ENCODE results near the gene PHAF1.
"Not testable (repeated sequence)": the region's sequence is repeated elsewhere in the genome, so short reads cannot be mapped to it uniquely, and the experiment has no call there.

Gene PHAF1

DNA sequence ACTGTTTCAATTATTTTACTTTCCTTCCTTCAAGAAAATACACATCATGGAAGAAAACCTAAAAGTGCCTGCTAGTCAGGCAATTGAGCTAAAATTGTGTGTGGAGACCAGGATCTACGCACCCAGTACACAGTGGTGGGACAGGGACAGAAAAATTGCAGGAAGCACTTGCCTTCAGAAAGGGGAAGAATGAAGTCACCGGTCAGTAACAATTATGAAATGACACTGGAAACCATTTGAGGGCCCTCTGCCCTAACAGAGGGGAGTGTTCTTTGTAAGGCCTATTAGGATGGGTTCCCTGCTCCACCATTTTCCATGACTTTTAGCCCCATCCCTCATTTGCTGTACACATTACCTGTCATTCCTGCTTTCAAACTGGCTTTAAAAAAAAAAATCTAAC lies 4.5 kb upstream of the PHAF1 start:
- no peak for DNase-seq

DNA sequence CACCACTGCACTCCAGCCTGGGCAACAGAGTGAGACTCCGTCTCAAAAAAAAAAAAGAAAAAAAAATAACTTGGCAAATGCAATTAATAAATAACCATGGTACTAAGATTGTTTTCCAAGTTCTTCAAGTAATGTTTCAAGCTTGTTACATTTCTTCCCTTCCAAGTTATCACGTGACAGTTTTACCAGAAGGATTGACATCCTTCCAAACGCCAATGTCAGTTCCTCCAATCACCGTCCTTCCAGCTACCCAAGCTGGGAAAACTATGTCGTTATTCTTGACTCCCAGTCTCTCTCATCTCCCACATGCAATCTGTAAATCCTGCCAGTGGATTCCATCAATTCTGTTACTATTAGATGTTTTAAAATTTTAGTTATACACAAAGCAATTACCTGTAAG lies 3.9 kb upstream of the PHAF1 start:
- no peak for DNase-seq

DNA sequence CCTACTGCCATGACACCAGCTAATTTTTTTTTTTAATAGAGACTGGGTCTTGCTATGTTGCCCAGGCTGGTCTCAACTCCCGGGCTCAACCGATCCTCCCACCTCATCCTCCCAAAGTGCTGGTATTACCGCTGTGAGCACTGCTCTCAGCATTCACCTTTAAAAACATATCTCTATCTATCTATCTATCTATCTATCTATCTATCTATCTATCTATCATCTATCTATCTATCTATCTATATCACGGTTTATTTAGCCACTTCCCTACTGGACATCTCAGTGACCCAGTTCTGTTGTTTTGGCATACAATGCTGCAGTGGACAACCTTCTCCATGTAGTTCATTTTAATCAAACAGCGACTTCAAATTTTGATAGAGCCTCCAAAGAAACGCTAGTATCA lies 1.3 kb upstream of the PHAF1 start:
- DNase-seq: no peak

DNA sequence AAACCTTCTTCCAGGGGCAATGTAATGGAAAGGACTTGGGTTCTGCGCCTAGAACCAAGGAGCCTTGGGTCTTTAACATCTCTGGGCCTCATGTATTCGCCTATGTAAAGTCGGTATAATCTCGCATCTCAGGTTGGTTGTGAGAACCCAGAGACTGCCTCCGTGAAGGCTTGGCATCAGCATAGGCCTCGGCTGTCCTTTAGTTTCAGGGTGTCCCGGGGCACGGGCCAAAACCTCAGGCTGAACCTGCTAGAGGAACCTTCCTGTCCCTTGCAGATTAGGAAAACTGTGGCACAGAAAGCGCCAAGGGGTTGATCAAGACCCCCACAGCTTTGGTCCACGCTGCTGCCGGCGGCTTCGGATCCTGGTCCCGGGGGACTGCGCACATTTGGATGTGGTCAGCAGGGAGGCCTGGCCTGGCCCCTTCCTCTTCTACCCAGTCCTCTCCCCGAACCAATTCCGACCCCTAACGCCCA lies 772 bp upstream of the PHAF1 start:
- DNase-seq: no peak

DNA sequence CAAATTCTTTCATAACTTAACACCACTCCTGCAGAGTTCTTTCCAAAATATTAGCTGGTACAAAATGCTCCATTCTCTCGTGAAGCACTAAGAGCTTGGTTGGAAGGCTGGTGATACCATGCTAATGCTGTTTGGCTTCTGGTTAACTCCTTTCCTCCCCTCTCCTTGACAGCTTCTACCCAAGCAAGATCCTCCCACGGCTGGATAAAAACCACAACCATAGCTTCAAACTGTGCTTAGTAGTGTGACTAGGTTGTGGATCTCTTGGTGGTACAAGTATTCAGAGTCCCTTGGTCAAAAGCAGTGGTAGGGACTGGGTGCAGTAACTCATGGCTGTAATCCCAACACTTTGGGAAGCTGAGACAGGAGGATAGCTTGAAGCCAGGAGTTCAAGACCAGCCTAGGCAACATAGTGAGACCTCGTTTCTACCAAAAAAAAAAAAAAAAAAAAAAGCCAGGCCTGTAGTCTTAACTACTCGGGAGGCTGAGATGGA lies 2.3 kb downstream of the PHAF1 start:
- no peak for DNase-seq

DNA sequence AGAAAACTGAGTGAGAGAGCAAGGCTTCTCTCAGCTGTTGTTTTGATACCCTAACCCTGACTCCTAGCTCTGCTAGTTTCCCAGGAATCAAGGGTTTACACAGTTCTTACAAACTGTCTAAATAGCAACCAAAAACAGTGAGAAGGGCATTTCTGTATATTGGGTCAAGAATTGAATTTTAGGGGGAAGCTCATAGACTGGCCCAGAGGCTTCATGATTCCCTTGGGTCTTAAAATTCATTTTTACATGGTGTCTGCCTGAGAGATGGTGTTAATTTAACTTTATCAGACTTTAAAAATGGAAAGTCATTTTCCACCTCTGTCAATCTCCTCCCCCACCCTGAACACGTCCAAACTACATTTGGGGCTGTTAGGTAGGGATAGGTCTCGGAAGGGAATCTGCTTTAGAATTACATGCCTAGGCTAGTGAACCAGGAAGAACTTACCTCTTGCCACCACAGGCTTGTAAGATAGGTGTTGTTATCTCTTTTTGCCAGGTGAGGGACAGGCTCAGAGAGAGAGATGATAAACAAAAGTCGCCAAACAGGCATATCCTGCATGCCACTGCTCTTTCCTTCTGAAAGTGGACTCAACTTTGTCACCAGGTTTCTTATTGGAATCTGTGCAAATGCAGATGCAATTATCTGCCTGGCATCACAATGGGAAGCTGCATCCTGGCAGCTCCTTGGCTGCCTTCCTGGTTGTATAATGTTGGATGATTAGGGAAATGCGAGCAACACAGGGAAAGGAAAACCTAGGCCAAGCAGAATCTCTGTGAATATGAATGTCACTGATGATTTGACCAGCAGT lies 3.1 kb downstream of the PHAF1 start:
- DNase-seq: no peak

DNA sequence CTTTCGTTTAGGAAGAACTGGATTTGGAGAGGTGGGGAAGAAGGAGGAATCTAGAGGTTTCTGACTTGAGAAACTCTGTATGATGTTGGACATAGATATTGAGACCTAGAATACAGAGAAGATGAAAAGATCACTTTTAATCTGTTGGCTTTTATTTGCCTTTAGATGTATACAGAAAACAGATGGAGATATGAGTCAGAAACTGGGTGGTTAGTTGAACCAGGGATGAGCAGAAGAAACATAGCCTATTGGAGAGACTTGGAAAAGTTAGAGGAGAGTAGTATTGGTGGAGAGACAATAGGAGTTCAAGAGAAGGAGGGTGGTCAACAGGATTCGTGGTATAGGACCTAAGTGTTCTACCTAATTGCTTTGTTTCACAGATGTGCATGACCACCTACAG lies 5.1 kb downstream of the PHAF1 start:
- DNase-seq: no peak

DNA sequence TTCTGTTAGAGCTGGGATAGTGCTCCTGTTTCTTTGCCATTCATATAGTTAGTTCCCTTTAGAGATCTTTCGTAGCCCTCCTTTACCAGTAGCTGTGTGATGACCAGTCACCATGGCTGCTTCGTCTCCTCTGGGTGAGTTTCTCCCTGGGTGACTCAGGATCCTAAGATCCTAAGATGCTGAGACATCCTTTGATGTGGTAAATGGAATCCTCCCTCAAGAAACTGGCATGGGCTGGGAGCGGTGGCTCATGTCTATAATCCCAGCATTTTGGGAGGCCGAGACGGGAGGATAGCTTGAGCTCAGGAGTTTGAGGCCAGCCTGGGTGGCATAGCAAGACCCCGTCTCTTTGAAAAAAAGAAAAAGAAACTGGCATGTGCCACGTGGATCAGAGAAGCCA lies 5.9 kb downstream of the PHAF1 start:
- DNase-seq: no peak

DNA sequence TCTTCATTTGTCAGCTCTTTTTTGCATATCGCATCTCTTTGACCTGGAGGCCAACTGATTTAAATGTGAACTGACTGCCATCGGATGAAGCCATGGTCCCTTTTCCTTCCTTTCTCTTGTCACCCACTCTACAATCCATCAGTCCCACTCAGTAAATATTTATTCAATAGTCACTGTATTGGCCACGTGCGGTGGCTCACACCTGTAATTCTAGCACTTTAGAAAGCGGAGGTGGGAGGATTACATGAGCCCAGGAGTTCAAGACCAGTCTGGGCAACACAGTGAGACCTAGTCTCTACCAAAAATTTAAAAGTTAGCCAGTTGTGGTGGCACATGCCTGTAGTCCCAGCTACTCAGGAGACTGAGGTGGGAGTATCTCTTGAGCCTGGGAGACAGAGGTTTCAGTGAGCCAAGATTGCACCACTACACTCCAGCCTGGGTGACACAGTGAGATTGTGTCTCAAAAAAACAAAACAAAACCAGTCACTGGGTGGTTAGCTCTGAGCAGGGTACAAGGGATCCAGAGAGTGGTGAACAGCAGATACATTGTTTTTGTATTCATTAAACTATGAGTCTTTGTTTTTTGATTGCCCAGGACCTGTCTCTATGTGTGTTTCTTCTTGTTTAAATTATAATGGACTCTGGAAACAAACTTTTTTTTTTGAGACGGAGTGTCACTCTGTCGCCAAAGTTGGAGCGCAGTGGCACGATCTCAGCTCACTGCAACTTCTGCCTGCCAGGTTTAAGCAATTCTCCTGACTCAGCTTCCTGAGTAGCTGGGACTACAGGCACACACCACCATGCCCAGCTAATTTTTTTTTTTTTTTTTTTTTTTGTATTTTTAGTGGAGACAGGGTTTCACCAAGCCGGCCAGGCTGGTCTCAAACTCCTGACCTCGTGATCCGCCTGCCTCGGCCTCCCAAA lies 6.9 kb downstream of the PHAF1 start:
- no peak for DNase-seq

DNA sequence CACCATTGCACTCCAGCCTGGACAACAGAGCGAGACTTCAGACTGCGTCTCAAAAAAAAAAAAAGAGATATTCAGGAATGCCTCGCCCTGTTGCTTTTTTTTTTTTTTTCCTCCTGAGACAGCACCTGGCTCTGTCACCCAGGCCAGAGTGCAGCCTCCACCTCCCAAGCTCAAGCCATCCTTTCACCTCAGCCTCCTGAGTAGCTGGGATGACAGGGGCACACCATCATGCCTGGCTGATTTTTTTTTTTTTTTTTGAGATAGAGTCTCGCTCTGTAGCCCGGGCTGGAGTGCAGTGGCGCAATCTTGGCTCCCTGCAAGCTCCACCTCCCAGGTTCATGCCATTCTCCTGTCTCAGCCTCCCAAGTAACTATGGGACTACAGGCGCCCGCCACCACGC lies 8.0 kb downstream of the PHAF1 start:
- DNase-seq: no peak

DNA sequence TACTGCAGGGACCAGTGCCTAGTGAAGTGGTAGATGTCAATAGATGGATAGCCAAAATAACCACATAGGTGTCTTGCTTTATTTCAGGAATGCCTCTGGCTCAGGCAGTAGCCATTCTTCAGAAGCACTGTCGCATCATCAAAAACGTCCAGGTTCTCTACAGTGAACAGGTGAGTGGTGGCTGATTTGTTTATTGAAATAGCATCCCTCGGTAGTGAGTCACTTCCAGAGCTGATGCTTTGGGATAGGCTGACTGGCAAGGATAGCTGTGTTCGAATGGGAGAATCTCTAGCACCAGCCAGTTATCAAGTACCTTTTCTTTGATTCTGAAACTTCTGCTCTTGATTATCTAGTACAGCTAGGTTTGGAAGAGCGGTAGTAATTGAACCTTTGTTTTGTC lies 10.3 kb downstream of the PHAF1 start:
- DNase-seq: no peak

DNA sequence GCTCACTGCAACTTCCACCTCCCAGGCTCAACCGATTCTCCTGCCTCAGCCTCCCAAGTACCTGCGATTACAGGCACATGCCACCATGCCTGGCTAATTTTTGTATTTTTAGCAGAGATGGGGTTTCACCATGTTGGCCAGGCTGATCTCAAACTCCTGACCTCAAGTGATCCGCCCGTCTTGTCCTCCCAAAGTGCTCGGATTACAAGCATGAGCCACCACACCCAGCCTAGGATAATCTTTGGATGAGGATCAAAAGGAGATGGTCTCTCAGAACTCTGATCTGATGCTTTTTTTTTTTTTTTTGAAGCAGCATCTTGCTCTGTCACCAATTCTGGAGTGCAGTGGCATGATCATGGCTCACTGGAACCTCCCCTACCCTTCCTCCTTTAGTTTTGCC lies 13.1 kb downstream of the PHAF1 start:
- not testable (repeated sequence) for DNase-seq

DNA sequence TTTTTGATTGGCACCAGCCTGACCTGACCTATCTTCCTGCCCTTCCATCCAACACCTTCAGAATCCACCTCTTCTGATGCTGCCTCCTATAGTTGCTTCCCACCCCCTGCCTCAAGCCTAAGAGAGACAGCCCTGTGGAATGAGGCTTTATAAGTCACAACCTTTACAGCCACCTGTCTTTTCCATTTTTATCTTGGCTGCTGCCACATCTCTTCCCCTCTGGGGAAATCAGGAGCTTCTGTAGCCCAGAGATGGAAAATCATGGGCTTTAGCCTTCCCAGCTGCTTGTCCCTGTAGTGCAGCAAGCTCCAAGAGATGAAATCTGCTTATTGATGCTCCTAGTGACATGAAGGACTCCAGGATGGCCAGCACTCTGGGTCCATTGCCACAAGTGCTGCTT lies 18.7 kb downstream of the PHAF1 start:
- no peak for DNase-seq

DNA sequence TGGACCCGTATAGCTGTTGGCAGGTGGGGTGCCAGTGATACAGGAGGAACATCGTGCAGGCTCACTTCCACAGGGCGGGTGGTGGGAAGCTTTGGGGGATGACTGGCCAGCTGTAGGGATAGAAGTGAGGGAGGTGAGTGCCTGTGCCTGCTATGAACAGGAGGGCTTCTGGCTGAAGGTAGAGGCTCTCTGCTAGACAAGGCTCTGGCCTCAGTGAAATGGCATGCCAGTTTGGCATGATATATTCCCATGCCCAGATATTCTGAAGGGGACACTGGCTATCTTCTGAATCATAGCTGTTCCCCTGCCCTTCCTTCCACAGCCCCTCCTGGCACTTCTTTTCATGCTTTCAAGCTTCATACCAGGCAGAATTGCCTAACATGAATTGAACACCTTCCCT lies 19.1 kb downstream of the PHAF1 start:
- DNase-seq: no peak

DNA sequence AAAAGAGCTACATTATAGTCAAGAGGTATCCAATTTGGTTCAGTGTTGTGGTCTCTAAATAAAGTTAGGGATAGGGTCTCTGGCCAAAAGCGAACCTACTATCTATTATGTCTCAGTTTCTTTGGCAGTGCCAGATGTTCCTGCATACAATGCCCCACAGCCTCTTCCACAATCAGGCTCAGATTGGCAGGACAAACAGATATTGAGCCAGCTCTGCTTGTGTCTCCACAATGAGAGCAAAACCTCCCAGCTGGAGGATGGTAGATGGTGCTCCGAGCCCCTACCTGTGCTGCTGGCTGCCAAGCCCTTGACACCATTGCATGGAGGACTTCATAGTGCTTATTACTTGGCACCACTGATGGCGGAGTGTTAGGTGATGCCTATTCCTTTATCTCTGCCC lies 19.7 kb downstream of the PHAF1 start:
- no peak for DNase-seq

DNA sequence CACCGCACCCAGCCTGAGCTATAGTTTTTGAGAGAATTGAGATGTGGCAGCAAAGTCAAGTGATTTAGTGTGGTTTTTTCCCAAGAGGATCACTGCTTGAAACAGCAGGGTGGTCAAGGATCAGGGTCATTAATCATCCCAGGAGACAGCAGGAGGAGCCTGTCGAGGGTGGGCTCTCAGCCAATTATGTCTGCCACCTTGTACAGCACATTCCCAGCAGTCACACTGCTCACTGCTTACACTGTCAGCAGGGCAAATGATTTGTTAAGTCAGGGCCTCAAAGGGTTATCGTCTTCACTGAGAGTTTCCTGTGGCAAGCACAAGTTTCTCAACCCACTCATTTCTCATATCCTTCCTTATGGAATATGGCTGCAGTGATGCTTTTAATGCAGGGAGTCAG lies 27.9 kb downstream of the PHAF1 start:
- no peak for DNase-seq

DNA sequence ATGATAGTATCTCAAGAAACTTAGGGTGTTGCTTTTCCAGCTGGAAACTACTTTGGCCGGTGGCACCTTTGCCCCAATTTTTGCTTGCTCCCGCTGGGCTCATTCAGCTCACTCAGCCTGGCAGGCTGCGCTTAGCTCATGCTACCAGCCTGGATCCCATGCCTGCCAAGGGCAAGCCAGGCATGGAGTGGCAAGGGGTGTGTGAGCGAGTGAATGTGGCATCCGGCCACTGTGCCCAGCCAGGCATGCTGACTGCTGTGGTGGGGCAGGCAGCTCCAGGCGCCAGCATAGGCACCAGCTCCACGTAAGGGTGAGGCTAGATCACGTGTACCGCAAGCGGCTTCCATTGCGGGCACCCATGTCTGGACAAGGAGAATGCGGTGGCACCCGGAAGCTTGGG lies 31.6 kb downstream of the PHAF1 start:
- DNase-seq: no peak

DNA sequence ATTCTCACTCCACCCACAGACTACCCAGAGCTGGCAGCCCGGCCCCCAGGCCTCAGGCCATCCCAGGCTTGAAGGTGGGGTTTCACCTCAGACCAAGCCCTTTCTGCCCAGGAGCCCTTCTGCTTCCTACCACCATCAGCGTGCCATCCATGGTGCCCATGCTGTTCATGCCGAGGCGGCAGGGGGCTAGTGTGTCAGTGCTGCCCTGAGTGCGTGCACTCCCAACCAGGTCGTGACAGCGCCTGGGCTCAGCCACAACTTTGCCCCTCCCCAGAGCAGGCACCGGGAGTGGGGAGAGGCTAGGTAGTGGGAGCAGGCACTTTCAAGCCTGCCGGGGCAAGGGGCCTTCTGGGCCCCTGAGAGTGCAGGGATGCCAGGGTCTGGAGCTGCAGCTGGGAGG lies 32.6 kb downstream of the PHAF1 start:
- DNase-seq: no peak

DNA sequence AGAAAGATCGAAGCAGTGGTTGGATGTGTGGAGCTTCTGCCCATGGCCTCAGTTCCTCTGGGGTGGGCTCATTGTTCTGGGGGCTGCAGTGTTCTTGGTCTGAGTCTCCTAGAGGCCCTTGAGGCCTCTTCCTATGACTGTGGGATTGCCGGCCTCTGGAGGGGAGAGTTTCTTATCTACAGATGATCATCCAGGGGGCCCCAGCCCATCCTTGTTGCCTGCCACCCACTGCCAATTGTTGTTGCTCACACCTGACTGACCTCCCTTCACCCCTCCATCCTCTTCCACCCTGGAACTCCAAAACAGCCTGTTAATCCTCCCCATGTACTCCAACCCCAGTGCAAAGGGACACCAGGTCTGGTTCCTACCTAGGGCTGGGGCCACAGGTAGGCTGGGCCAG lies 35.2 kb downstream of the PHAF1 start:
- no peak for DNase-seq

DNA sequence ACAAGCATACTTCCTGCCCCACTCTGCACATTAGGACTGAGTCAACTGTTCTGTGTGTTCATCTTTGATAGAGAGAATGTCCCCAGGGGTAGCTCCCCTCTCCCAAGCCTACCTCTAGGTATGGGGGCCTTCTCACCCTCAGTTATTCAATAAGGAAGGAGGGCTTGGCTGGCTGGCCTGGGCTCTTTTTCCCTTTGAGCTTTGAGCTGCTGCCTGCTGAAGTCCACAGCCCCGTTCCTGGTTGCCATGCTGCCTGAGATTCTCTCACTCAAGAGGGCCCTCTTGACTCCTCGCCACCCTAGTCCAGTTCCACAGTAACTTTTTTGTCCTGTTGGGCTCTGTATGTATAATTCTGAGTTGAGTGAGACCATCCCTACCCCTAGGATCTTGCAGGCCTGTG lies 36.0 kb downstream of the PHAF1 start:
- DNase-seq: no peak

DNA sequence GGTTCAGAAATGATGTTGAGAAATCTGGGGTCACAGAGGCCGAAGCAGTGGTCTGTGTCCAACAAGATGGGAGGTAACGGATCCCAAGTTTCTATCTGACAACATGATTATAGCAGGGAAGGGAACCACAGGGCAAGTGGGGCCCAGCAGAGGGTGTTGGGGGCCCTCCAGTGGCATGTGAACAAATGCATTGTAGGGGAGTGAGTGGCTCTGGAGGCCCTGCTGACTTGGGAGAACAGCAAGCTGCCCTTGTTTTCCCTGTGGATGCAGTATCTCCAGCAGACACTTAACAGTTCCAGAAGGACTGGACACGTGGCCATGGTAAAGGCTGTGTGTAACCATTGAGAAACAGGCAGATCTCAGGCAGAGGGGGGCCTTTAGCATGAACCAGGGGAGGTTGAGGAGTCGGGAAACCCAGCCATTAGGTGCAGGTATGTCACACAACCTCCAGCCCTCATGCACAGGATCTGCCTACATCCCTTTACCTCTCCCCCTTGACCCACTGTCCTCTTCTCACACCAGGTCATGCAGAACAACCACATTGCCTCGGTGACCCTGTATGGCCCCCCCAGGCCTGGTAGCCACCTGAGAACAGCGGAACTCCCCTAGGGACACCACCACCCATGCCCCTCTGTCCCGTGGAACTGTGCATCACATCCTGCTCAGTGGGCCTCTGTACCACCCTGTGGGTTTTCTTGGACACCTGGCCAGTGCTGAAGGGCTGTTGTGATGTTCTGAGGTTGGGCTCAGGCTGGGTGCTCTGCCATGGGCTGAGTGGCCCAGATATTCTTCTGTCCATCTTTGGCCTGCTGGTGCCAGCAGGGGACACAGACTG lies 37.0 kb downstream of the PHAF1 start:
- DNase-seq: no peak

DNA sequence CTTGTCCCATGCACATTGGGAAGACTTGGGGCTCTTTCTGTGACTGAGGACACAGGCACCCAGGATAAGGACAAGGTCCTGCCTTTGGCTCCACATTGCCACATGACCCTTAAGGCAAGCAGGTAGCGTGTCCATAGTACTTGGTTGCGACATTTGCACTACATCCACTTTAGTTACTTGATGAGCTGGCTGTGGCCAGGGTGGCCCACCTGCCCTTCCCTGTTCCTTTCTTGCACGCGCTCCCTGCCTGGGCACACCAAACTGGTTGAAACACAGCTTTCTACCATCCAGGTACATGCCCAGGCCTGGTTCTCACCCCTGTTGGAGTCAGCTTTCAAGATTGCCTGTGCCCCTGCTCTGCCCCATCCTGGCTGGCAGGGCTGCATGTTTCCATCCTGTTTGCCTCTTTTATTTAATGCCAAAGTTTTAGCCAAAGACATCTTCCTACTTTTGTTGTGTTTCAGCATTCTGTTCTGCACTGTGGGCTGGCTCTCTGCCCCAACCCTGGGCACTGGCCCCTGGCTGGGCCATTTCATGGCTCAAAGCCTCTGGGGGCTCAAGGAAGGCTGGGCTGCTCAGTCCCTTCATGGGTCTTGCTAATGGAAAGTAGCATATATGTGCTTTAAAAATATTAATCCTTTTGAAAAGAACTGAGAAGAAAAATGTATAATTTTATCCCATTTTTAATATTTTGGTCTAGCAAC lies 37.8 kb downstream of the PHAF1 start:
- DNase-seq: no peak

Measured in DMS153 (cell line).